ENCODE results near the gene ZNF501.

- TF ChIP-seq CTCF (IDR thresholded peaks at IDR 0.05): no peak
- TF ChIP-seq POLR2A (IDR thresholded peaks at IDR 0.05): no peak
These were observed 48.4 kb upstream of the ZNF501 start for GRCh38 chr3:44680921-44681455.
